ENCODE measurements around the gene FOXC2.

The FOXC2 gene

DNA sequence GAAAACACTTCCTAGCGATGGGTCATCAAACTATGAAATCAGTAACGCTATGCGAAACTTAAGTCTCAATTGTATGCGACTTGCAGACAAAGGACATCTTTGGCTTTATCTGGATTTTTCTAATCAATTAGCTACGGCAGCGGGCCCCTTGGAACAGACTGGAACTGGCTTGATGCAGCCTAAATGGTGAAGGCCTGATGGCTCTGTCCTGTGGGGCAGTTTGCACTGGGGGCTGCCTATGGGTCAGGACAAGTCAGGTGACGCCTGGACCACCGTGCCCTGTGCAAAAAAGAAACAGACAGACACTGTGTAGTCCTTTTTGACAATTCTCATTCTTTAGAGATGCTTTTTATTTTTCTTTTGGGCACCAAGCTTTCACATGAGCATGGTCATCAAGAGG is 33.6 kb upstream of the FOXC2 start:
- DNase-seq (ENCODE audit: low read depth), result no peak

DNA sequence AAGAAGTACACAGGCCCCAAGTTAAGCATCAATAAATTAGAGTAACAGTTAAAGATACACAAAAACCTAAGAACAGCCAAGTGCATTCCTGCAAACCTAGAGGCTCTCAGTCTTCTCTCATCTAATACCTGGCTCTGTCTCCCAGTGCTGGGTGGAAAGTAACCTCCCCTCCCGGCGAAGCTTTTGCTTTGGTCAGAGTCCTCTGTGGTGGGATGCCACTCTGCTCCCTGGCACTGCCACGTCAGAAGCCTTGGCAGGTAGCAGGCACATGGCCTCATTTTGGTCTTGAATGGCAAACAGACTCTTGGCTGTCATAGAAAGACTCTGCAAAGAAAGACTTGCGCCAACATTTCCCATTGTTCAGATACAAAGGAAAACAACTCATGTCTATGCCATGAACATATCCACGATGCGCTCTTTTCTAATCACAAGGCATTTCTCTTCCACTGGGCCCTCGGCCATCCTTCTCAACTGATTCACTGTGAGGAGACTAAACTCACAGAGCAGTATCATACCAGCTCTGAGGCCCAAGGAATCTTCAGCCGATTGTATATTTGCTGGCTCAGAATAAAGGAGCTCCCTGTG is 32.8 kb upstream of the FOXC2 start:
- DNase-seq (ENCODE audit: low read depth), result no peak

DNA sequence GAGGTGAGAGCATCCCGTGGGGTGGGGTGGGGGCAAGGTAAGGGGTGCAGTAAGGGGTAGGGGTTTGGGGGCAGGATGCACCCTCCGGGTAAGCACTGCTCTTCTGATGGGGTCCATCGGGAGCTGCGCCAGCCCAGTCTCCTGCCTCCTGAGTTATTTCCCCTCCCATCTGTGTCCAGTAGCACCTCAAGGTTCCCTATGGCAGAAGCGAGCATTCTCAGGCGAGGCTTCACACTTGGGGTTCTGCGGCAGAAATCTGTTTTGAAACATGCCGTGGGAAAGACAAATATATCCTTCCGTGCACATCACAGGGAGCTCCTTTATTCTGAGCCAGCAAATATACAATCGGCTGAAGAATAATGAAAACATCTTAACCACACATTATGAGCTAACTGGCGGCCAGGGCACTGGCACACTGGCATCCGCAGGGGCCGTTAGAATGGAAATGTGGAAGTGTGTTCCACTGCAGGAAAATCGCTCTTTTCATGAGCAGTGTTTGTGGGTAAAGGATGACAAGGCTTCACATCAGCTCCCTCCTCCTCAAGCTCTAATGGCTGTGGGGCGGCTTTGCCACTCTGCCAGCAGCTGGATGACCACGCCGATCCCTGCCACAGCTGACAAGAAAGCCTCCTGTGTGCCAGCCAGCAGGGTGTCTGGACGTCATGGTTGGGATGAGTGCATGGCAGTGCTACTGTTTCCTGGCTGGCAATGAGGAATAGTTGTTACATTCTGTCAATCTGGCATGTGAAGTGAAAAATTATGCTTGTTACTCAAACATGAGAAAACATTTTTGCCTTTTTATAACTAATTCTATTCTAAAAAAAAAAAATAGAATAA is 31.6 kb upstream of the FOXC2 start:
- no peak for DNase-seq (ENCODE audit: low read depth)

DNA sequence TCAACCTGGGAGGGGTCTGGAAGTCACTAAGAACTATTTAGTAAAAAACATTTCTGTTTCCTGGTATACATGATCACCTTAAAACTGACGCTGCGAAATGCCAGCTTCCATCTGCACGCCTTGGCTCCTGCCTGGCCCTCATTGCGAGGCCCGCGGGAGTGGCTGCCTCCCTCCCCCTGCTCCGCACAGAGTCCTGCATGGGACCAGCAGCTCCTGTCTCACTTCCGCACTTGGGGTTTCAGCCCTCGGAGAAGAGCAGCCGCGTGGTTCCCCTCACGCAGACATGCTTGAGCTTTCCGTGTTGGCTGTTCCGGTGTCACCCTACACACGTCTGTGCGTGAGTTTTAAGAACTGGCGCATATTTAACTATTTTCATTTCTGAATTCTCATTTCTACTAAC is 30.0 kb upstream of the FOXC2 start:
- no peak for DNase-seq (ENCODE audit: low read depth)

GRCh38 chr16:86537486-86537885 is 29.1 kb upstream of the FOXC2 start:
- DNase-seq (ENCODE audit: low read depth), result no peak

- DNase-seq (ENCODE audit: low read depth), result no peak
Observed at GRCh38 chr16:86538196-86538780, 28.3 kb upstream of the FOXC2 start.

- DNase-seq (ENCODE audit: low read depth), result no peak
Observed at GRCh38 chr16:86540894-86541293, 25.7 kb upstream of the FOXC2 start.

DNA sequence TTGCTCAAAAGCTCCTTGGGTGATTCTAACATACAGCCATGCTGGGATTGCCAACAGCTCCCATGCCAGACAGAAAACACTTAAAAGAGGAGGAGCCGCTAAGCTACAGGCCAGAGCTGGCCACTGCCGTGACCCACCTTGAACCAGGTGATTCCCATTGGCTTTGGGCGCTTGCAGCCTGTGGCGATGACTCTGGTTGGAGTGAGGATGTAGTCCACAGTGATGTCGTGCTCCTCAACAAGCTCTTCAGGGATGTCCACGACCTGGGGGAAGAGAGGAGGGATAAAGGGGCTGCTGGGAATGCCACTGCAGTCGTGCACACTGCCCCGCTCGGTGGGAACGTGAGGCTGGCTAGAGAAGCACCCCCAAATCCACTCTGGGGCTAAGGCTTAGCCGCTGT is 25.1 kb upstream of the FOXC2 start:
- DNase-seq (ENCODE audit: low read depth), result no peak

DNA sequence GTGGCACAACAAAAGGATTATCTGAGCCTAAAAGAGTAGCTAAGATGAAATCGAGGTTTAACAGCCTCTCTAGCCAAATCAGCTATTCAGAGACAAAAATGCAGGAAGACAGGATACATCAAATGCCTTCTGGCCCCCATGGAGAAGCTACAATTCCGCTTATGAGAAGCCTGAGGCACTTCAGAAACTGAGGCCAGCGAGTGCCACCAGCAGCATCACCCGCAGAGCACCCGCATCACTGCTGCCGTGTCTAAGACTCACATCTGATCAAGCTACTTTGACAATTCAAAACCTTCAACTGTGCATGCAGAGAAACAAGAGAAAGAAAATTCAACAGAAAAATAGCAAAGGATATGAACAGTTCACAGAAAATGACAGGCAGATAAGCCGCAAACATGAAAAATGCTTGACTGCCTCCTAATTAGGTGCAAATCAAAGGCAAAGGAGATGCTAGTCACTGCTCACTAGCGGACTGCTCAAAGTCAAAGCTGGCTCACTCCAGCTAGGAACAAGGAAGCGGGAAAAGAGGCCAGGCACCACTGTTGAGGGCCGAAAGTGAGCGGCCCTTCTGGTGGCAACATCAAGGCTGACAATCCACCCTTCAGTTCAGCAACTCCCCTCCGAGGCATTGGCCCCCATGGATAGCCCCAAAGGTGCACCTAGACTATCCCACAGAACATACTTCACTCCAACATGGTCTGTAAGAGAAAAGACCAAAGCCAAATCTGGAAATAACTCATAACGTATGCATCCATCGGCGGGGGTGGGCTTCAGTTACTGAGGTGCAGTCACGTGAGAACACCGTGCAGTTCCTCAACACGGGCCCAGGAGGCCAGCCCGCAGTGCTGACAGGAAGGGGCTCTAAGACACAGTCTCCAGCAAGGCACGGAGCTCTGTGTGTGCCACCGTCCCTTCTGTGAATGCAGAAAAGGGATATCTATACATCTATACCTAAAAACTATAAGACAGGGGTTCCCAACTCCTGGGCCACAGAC is 23.6 kb upstream of the FOXC2 start:
- no peak for DNase-seq (ENCODE audit: low read depth)

- DNase-seq (ENCODE audit: low read depth), result no peak
Observed at GRCh38 chr16:86545481-86545880, 21.1 kb upstream of the FOXC2 start.

- DNase-seq (ENCODE audit: low read depth), result no peak
Observed at GRCh38 chr16:86545954-86546637, 20.5 kb upstream of the FOXC2 start.

DNA sequence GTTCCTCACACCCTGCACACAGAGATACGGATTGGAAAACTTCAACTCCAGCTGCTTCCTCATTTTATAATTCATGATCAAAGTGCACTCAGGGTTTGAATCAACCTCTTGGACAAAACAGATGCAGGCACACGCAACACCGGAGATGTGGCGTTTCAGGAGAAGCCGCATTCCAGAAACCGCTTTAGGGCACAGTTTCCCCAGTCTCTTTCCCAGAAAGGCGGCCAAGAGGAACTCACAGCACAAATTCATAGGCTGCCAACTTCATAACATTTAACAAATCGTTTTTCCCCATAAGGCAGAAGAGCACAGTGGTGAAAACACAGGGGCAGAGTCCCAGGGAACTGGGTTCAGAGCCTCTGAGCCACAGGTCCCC is 20.0 kb upstream of the FOXC2 start:
- DNase-seq (ENCODE audit: low read depth), result no peak

DNA sequence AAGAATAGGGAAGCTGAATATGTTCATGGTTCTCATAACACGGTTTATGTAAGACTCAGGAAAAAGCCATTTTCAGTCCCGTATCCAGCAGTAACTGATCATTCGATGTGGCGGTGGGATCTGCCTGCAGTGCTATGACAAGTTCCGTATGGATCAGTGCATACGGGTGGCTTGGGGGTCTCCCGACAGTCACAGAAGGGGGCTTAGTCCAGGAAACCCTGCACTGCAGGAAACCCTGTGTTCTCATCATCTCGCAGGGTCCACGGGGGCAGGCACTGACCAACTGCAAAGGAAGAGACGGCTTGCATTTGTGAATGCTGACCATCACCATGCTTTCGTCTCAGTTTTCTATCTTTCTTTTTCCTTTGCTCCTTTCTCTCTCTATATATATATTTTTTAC is 19.3 kb upstream of the FOXC2 start:
- DNase-seq (ENCODE audit: low read depth), result no peak

DNA sequence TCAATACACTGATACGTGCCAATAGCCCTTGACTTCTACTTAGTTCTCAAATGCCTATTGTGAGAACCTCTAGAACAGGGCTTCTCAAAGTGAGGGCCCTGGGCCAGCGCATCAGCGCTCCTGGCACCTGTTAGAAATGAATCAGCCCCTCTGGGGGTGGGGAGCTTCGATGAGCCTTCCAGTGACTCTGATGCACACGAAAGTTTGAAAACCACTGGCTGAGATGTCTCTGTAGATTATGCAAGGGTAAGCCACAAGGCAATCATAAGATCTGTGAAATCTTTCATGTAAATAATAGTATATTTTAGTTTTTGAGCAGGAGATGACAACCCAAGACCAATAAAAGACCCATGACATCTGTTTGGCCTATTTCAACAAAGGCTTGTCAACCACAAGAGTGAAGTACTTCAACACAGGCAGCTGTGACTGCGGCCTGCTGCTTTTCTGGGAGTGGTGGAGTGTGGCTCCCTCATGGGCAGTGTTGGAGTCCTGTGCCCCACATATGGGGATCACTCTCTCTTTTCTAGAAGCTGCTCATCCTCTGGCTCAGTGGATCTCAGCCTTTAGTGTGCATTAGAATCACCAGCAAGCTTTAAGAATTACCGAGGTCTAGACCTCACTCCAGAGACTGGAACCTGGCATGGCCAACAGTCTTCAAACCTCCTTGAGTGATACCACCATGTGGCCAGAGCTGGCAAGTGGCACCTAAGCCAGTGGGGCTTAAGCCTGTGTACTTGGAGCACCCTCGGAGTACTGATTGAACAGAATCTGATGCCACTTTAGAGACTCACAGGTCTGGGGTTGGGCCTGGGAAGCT is 17.3 kb upstream of the FOXC2 start:
- DNase-seq (ENCODE audit: low read depth), result no peak

DNA sequence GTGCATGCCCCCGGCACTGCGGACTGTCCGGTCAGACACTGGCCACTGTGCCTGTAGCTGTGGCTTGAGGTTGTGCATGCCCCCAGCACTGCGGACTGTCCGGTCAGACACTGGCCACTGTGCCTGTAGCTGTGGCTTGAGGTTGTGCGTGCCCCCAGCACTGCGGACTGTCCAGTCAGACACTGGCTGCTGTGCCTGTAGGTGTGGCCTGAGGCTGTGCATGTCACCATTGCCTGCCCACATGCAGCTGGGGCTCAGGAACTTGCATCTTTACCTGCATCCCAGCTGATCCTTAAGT is 16.8 kb upstream of the FOXC2 start:
- no peak for DNase-seq (ENCODE audit: low read depth)

DNA sequence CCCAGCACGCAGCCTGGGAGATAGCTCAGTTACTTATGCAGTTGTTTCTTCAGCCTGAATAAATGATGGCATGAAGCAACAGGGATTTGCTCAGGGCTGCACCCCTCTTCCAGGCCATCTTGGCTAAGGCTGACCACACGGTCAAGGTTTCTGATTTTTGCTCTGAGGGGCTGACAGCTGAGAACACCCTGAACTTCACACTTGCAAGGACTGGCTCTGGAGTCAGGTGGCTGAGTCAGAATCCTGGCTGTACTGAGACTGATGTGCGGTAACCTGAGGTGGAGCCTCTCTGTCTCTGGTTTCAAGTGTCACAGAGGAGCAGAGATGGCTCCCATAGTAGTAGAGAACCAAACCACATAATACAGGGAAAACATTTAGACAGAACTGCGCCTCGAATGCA is 16.3 kb upstream of the FOXC2 start:
- DNase-seq (ENCODE audit: low read depth), result no peak

- DNase-seq (ENCODE audit: low read depth), result no peak
Observed at GRCh38 chr16:86553356-86553755, 13.3 kb upstream of the FOXC2 start.

DNA sequence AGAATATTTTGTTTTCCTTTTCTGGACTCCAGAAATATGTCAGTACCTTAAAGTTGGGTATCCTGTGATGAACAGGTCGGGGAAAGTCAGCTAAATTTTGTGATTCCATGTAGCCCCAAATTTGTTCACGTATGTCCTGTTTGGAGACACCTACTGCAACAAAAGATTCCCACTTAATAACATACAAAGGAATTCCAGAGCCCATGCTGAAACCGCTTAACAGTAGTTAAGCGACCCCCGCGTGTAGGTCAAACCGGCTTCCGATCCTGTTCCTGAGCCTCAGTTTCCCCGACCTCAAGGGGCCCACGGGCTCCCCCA is 12.1 kb upstream of the FOXC2 start:
- no peak for DNase-seq (ENCODE audit: low read depth)

DNA sequence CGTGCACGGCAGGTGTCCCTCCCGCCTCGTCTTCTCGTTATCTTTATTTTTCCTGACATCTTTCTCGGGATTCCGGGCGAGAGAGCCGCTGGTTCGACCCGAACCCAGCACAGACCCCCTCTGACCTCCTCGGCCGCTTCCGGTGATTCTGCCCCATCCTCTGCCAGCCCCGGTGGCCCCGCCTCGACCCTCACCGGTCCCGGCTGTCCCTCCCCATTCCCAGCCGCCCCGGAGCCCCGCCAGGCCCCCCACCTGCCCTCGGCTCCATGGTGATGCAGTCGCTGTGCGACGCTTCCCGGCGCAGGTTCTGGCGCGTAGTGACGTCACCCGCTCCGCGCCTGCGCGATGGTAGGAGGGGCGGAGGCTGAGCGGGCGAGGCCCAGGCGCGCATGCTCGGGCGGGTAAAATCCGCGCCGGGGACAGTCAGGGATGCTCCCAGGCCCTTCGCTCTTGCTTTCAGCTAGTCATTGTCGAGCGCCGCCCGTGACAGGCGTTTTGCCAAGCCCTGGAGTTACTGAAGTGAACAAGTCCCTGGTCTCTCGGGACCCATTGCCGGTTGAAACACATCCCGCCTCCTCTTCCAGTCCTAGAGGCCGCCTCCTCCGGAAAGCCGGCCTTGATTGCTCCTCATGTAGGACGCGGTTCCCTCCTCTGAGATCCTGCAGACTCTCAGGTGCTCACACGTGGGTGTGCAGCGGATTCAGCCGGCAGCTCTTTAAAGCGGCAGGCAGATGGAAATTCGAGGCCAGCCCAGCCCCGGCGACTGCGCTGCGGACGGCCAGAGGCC is 11.5 kb upstream of the FOXC2 start, which contains the start of gene MTHFSD:
MTHFSD (minus strand) TSS at position 319 of the 787 bp plus-strand sequence; CDS start at position 268, 51 bp downstream.
- peak; percentile 96 for DNase-seq (ENCODE audit: low read depth)

- no peak for DNase-seq (ENCODE audit: low read depth)
Observed at GRCh38 chr16:86555704-86556075, 10.9 kb upstream of the FOXC2 start.
